Measurements from ENCODE around the gene COL23A1. TPM values are rescaled to one million over a fixed set of nuclear protein-coding genes. Genes with fewer than 3 reads are reported as not detected.

The COL23A1 gene
- total RNA-seq, 1 experiment from 2014 or later, result 15.0 TPM

GRCh38 chr5:178423901-178424809, 166.0 kb downstream of the COL23A1 start:
- no peaks in the 10 kb centered on the region for H3K27me3 Mint-ChIP-seq (ENCODE audit: low read depth)
- TF ChIP-seq, protein P1, sequence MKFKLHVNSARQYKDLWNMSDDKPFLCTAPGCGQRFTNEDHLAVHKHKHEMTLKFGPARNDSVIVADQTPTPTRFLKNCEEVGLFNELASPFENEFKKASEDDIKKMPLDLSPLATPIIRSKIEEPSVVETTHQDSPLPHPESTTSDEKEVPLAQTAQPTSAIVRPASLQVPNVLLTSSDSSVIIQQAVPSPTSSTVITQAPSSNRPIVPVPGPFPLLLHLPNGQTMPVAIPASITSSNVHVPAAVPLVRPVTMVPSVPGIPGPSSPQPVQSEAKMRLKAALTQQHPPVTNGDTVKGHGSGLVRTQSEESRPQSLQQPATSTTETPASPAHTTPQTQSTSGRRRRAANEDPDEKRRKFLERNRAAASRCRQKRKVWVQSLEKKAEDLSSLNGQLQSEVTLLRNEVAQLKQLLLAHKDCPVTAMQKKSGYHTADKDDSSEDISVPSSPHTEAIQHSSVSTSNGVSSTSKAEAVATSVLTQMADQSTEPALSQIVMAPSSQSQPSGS (CRISPR knock-in tag; IDR thresholded peaks at IDR 0.05; ENCODE audit: borderline replicate concordance, low read depth), result no peak
- no peak for TF ChIP-seq IRF1 (CRISPR knock-in tag; IDR thresholded peaks at IDR 0.05)
- TF ChIP-seq TEAD4 (CRISPR knock-in tag; IDR thresholded peaks at IDR 0.05), result no peak
- TF ChIP-seq SOX15 (CRISPR knock-in tag; IDR thresholded peaks at IDR 0.05), result no peak
- no peak for TF ChIP-seq ZSCAN18 (CRISPR knock-in tag; IDR thresholded peaks at IDR 0.05)
- no peak for TF ChIP-seq ERG (CRISPR knock-in tag; IDR thresholded peaks at IDR 0.05)
- TF ChIP-seq GTF2I (CRISPR knock-in tag; conservative IDR thresholded peaks at IDR 0.05), result no peak
- TF ChIP-seq CREB1 (CRISPR knock-in tag; IDR thresholded peaks at IDR 0.05), result no peak
- TF ChIP-seq ZNF532 (CRISPR knock-in tag; IDR thresholded peaks at IDR 0.05; ENCODE audit: borderline replicate concordance), result no peak
- TF ChIP-seq, protein P2, sequence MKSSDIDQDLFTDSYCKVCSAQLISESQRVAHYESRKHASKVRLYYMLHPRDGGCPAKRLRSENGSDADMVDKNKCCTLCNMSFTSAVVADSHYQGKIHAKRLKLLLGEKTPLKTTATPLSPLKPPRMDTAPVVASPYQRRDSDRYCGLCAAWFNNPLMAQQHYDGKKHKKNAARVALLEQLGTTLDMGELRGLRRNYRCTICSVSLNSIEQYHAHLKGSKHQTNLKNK (CRISPR knock-in tag; IDR thresholded peaks at IDR 0.05), result no peak
- TF ChIP-seq, protein P3, sequence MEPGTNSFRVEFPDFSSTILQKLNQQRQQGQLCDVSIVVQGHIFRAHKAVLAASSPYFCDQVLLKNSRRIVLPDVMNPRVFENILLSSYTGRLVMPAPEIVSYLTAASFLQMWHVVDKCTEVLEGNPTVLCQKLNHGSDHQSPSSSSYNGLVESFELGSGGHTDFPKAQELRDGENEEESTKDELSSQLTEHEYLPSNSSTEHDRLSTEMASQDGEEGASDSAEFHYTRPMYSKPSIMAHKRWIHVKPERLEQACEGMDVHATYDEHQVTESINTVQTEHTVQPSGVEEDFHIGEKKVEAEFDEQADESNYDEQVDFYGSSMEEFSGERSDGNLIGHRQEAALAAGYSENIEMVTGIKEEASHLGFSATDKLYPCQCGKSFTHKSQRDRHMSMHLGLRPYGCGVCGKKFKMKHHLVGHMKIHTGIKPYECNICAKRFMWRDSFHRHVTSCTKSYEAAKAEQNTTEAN (CRISPR knock-in tag; IDR thresholded peaks at IDR 0.05), result no peak
- no peak for TF ChIP-seq CBFB (CRISPR knock-in tag; IDR thresholded peaks at IDR 0.05; ENCODE audit: low read depth)
- TF ChIP-seq FOXK1 (CRISPR knock-in tag; IDR thresholded peaks at IDR 0.05), result no peak
- no peak for TF ChIP-seq TCF7 (CRISPR knock-in tag; IDR thresholded peaks at IDR 0.05; ENCODE audit: low read depth)
- TF ChIP-seq FOXP1 (CRISPR knock-in tag; IDR thresholded peaks at IDR 0.05; ENCODE audit: borderline replicate concordance), result no peak
- TF ChIP-seq MYBL2 (CRISPR knock-in tag; IDR thresholded peaks at IDR 0.05), result no peak
- no peak for TF ChIP-seq MXD4 (CRISPR knock-in tag; IDR thresholded peaks at IDR 0.05; ENCODE audit: borderline replicate concordance)
- H3K4me1 Mint-ChIP-seq, result peaks cover 43% of the 10 kb centered on the region
- ChIA-PET POLR2A (no interaction called here), CTCF (interaction anchor here (1.6 to 1.9 kb wide), 2 partner anchors 37 to 141 kb away, joined by 7 to 9 read pairs; no protein-coding TSS in a partner anchor)
- DNase-seq (ENCODE audit: low spot score) (no peak), ATAC-seq (no peak)
- H3K36me3 Mint-ChIP-seq, result no peaks in the 10 kb centered on the region
- H3K4me3 Mint-ChIP-seq, result no peak overlapping the region
- no peaks in the 10 kb centered on the region for H3K9me3 Mint-ChIP-seq
- H3K27ac Mint-ChIP-seq, result no peak overlapping the region; the same call in 1 of the 2 replicates
